HG03064 (cell line): Measurements from ENCODE around the gene PLEK2.
"Not testable (repeated sequence)": the region's sequence is repeated elsewhere in the genome, so short reads cannot be mapped to it uniquely, and the experiment has no call there.

Experiments used
- ATAC-seq: cut with Tn5 transposase; IDR thresholded peaks from one replicate; pipeline ENCODE4 v1.9.1; 2021; ENCODE audit warnings: low read depth; ENCODE audit not compliant: unreplicated experiment

PLEK2 gene, protein sequence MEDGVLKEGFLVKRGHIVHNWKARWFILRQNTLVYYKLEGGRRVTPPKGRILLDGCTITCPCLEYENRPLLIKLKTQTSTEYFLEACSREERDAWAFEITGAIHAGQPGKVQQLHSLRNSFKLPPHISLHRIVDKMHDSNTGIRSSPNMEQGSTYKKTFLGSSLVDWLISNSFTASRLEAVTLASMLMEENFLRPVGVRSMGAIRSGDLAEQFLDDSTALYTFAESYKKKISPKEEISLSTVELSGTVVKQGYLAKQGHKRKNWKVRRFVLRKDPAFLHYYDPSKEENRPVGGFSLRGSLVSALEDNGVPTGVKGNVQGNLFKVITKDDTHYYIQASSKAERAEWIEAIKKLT

DNA sequence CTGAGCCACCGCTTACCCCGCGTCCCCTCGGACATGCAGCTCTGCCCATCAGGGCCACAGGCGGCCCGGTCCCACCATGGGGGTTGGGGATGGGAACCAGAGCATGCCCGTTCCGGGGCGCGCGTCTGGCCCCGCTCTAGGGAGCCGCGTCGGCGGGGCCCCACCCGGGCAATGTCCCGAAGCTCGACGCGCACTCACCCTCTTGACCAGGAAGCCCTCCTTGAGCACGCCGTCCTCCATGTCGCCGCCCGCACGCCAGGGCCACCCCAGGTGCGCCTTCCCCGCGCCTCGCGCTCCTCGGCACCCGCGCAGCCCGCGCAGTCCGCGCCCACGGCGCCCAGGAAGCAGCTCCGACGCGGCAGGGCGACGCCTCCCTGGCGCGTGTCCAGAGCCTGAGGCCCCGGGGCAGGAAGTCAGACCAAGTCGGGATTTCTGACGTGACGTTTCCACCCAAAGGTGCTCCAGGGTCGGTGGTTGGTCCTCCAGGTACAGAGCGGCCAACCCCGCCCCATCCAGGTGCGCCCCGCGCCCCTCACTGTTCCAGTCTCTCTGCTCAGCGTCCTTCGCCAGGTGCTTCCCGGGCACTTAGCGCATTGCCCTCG lies at the start of gene PLEK2:
Gene PLEK2 (minus strand): TSS at position 346 of the 602 bp plus-strand sequence. CDS start 106 bp downstream, at position 240.
- ATAC-seq = no peak

DNA sequence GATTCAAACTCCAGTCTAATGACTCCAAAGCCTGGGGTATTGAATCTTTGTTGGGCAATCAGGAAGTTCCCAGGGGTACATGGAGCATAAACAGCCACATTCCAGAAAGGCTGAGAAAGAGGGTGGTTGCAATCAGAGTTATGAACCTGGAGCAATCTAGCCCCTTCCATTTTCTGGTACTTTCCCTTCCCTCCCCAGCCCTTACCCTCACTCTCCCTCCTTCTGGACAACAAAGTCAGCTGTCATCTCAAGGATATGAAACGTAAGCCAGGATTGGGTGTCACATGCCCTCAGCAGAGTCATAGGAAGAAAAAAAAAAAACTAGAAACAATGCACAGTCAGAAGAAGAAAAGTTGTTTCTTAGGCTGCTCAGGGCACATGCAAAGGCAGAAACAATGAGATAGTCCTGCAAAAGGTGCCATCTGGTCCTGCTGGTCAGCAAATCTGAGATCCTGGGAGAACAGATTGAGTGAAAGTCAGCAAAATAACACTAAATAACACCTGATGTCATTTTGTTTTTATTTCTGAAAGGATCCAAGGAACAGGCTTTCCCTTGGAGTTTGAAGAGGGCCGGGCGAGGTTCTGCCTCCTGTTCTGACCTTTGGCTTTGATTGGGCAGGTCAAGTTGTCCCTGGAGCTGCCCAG lies 49.5 kb upstream of the PLEK2 start:
- no peak for ATAC-seq

- ATAC-seq = no peak
Observed at GRCh38 chr14:67459336-67459735, 47.4 kb upstream of the PLEK2 start.

DNA sequence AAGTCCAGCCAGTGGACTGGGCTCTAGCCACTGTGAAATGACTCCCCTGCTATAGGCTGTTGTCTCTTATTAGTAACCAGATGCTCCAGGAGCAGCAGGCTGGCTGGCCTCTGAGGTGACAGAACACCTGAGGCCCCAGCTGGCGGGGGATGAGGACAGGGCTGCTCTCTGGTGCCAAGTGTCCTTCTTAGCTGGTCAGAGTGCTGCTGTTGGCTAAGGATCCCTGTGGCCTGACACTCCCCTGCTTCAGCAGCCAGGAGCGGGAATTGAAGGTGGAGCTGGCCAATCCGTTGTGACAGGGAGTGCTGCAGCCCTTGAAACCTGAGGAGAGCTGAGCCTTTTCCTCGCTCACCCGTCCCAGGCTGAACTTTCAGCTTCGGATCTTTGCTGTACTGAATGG lies 45.8 kb upstream of the PLEK2 start:
- ATAC-seq = no peak

DNA sequence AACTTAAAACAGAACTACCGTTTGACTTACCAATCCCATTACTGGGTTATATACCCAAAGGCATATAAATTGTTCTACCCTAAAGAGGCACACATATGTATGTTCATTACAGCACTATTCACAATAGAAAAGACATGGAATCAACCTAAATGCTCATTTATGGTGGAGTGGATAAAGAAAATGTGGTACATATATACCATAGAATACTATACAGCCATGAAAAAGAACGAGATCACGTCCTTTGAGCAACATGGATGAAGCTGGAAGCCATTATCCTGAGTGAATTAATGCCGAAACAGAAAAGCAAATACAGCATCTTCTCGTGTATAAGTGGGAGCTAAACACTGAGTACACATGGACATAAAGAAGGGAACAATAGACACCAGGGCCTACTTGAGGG lies 44.8 kb upstream of the PLEK2 start:
- ATAC-seq = no peak

DNA sequence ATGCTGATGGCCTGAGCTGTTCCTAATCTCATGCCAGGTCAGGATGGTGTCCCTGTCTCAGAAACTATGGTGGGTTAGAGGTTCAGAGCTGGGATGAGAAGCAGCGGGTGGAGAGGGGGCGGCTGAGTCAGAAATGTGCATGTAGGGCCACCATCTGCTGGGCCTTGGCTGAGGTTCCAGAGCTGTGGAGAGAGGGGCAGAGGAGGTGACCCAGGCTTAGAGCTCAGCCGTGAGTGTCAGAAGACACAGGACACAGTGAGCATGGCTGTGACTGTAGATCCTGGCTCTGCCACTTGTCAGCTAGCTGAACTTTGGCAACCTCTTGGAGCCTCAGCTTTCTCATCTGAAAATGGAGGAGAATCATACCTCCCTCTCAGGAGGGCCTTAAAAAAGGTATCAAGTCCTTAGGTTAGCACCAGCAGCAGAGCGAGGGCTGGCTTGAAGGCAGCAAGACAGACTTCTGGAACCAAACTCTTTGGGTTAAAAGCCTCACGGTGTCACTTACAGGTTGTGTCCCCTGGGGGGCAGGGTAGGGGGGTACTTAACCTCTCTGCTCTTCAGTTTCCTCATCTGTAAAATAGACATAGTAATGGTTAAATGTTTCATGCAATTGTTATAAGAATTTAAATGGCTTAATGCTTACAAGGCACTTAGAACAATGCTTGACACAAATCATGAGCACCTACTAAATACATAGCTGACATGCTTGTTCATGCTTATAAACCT lies 41.8 kb upstream of the PLEK2 start:
- ATAC-seq = no peak

DNA sequence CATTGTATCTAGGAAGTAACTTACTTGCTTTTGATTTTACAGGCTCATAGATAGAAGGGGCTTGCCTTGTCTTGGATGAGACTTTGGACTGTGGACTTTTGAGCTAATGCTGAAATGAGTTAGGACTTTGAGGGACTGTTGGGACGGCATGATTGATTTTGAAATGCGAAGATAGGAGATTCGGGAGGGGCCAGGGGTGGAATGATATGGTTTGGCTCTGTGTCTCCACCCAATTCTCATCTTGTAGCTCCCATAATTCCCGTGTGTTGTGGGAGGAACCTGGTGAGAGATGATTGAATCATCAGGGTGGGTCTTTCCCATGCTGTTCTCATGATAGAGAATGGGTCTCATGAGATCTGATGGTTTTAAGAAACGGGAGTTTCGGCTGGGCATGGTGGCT lies 39.7 kb upstream of the PLEK2 start:
- not testable (repeated sequence) for ATAC-seq

GRCh38 chr14:67449096-67449495 lies 37.1 kb upstream of the PLEK2 start:
- no peak for ATAC-seq

GRCh38 chr14:67447033-67447381 lies 35.0 kb upstream of the PLEK2 start:
- no peak for ATAC-seq

GRCh38 chr14:67446371-67447032 lies 34.5 kb upstream of the PLEK2 start:
- ATAC-seq = no peak

- no peak for ATAC-seq
Observed at GRCh38 chr14:67444395-67444794, 32.4 kb upstream of the PLEK2 start.

GRCh38 chr14:67442139-67442906 lies 30.4 kb upstream of the PLEK2 start:
- ATAC-seq = no peak

DNA sequence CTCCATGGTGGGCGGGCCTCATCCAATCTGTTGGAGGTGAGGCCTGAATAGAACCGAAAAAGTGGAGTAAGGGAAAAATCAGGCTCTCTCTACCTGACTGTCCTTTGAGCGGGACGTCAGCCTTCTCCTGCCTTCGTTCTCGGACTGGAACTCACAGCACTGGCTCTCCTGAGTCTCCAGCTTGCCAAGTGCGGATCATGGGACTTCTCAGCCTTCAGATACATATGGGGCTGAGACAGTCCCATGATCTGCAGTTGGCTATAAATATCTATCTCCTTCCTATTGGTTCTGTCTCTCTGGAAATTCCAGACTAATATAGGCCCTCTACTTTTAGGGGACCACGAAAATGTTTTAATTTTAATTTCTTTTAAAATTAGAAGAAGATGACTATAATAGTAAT lies 29.7 kb upstream of the PLEK2 start:
- no peak for ATAC-seq

- ATAC-seq = no peak
Observed at GRCh38 chr14:67441256-67441655, 29.3 kb upstream of the PLEK2 start.

DNA sequence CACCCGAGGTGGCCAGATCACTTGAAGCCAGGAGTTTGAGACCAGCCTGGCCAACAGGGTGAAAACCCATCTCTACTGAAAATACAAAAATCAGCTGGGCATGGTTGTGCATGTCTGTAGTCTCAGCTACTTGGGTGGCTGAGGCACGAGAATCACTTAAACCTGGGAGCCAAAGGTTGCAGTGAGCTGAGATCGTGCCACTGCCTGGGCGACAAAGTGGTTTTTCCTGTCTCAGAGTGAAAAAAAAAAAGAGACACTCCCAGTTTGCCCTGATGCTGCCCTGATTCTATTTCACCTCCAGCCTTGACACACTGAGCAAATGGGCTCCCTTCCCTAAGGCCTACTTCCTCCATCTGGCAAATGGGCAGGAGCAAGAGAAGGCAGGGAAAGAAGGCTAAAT lies 28.5 kb upstream of the PLEK2 start:
- no peak for ATAC-seq

DNA sequence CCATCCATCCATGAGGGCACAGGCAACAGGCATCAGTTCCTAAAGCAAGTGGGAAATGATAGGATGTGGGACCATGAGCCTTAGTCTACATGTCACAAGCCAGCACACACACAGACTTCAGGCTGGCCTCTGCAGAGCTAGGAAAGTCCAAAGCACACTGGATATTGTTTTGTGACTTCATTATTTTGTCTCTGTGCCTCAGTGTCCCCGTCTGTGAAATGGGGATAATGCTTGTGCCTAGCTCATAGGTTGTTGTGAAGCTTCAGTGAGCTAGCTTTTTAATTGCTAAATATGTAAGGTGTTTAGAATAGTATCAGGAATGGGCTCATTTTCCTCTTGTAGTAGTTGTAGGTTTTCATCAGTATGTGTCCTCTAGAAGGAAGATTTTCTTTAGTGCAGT lies 27.0 kb upstream of the PLEK2 start:
- no peak for ATAC-seq

GRCh38 chr14:67436006-67436866 lies 24.3 kb upstream of the PLEK2 start:
- ATAC-seq = no peak

DNA sequence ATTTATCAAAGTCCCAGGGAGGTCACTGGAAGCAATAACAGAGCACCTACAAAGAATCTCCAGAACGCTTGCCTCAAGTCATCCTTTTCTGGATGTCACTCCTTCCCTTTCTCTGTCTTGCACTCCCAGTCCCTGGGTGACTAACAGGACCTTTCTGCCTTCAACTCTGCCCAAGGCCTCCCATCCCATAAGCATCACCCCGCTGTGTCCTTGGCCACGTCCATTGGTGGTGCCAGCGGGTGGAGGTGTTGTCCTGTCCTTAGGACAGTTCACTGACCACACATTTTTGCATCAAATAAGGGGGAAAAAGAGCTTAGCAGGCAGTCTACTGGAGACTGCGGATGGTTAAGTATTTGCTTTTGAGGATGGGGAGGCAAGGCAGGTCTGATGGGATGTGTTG lies 23.6 kb upstream of the PLEK2 start:
- no peak for ATAC-seq

DNA sequence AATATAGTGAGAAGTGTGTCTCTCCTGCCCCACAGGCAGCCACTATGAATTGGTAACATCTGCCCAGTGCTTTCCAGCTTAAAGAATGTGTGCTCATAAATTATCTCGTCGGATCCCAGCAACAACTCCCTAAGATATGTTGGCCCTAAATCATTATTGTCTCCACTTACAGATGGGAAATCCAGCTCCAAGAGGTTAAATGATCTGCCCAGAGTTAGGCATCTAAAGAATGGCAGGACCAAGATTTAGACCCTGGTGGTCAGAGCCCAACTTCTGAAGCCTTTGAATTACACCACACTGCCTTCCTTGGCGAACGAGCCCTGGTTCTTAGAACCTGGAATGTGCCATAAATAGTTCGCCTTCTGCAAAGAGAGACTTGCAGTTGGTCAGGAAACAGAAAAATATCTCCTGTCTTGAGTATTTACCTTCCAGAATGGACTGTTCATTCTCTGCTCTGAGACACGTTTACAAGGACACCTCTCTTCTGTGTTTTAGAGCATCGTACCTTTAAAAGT lies 20.1 kb upstream of the PLEK2 start:
- no peak for ATAC-seq
